Measurements from ENCODE around the gene GCNT2. TPM values are rescaled to one million over a fixed set of nuclear protein-coding genes. Genes with fewer than 3 reads are reported as not detected.
"Not testable (repeated sequence)": the region's sequence is repeated elsewhere in the genome, so short reads cannot be mapped to it uniquely, and the experiment has no call there.

GCNT2 gene
- total RNA-seq, 1 donor from 2014 or later: 6.5 TPM

DNA sequence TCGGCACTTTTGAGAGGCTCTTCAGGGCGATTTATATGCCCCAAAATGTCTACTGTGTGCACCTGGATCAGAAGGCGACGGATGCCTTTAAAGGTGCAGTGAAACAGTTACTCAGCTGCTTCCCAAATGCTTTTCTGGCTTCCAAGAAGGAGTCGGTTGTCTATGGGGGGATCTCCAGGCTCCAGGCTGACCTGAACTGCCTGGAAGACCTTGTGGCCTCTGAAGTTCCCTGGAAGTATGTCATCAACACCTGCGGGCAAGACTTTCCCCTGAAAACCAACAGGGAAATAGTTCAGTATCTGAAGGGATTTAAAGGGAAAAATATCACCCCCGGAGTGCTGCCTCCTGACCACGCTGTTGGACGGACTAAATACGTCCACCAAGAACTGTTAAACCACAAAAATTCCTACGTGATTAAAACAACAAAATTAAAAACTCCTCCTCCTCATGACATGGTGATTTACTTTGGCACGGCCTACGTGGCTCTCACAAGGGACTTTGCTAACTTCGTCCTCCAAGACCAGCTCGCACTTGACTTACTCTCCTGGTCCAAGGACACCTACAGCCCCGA lies 8.2 kb downstream of the GCNT2 start:
- Histone ChIP-seq H3K4me3 (ENCODE audit: low read depth, low read length) (peak overlapping the region; percentile 8), H3K27me3 (ENCODE audit: control insufficient read depth, insufficient read depth, low read length) (no peaks in the 10 kb centered on the region), H3K36me3 (ENCODE audit: control insufficient read depth, insufficient read depth, low read length) (no peaks in the 10 kb centered on the region)
- DNase-seq (ENCODE audit: low read depth): no peak
- TF ChIP-seq, protein P1, sequence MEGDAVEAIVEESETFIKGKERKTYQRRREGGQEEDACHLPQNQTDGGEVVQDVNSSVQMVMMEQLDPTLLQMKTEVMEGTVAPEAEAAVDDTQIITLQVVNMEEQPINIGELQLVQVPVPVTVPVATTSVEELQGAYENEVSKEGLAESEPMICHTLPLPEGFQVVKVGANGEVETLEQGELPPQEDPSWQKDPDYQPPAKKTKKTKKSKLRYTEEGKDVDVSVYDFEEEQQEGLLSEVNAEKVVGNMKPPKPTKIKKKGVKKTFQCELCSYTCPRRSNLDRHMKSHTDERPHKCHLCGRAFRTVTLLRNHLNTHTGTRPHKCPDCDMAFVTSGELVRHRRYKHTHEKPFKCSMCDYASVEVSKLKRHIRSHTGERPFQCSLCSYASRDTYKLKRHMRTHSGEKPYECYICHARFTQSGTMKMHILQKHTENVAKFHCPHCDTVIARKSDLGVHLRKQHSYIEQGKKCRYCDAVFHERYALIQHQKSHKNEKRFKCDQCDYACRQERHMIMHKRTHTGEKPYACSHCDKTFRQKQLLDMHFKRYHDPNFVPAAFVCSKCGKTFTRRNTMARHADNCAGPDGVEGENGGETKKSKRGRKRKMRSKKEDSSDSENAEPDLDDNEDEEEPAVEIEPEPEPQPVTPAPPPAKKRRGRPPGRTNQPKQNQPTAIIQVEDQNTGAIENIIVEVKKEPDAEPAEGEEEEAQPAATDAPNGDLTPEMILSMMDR (IDR thresholded peaks at IDR 0.05; ENCODE audit: insufficient read depth, low read length, poor library complexity, severe bottlenecking): no peak

DNA sequence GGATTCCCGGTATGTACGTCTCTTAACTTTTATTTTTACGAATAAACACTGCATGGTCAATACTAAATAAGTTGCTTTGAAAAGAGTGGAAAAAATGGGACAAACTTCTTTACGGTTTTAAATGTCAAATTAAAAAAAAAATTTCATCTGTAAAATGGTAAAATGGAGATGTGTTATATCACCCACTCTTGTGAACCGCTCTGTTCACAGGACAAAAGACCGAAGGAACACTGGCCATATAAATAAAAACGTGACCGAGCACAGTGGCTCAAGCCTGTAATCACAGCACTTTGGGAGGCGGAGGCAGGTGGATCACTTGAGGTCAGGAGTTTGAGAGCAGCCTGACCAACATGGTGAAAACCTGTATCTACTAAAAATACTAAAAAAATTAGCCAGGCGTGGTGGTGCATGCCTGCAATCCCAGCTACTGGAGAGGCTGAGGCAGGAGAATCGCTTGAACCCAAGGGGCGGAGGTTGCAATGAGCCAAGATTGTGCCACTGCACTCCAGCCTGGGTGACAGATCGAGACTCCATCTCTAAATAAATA lies 8.8 kb downstream of the GCNT2 start:
- peak overlapping the region; percentile 8 for H3K4me3 ChIP-seq (ENCODE audit: low read depth, low read length)
- DNase-seq (ENCODE audit: low read depth); H3K27me3 ChIP-seq (ENCODE audit: control insufficient read depth, insufficient read depth, low read length); H3K36me3 ChIP-seq (ENCODE audit: control insufficient read depth, insufficient read depth, low read length): not testable (repeated sequence)

DNA sequence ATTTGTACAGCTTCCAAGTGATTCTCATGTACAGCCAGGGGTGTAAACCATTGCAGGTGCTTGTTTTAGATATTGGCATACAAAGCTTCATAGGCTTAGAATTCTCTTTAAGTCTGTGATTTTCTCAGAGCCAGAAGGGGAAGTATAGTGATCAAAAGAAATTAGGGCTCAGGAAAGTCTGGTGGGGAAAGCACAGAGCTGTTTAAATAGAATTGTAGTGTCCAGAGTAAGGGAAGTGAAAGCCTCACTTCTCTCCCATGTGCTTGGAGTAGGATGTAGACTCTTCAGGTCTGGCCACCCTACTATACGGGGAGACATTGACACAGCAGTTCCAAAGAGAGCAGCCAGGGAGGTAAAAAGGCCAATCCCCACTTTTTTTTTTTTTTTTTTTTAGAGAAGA lies 10.4 kb downstream of the GCNT2 start:
- TF ChIP-seq, protein P1 (IDR thresholded peaks at IDR 0.05; ENCODE audit: insufficient read depth, low read length, poor library complexity, severe bottlenecking): no peak
- no peaks in the 10 kb centered on the region for H3K27me3 ChIP-seq (ENCODE audit: control insufficient read depth, insufficient read depth, low read length)
- H3K4me3 ChIP-seq (ENCODE audit: low read depth, low read length): no peak overlapping the region
- DNase-seq (ENCODE audit: low read depth): no peak
- no peaks in the 10 kb centered on the region for H3K36me3 ChIP-seq (ENCODE audit: control insufficient read depth, insufficient read depth, low read length)

DNA sequence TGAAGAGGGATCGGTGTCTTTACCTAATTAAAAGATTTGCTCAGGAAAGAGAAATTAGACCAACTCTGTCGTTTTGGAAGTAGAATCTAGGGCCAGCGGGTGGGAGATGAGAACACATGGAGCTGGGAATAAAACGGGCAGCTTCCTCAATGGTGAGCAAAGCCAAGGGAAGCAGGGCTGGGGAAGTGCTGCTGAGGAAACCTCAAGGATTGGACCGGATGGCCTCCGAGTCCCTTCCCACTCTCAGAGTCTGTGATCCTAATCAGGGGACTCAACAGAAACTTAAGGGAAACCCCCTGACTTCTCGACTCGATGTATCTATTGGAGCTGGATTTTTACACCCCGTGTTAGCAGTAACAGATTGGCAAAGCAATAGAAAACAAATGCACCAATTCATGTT lies 10.8 kb downstream of the GCNT2 start:
- no peak overlapping the region for H3K4me3 ChIP-seq (ENCODE audit: low read depth, low read length)
- TF ChIP-seq, protein P1 (IDR thresholded peaks at IDR 0.05; ENCODE audit: insufficient read depth, low read length, poor library complexity, severe bottlenecking): no peak
- no peak for DNase-seq (ENCODE audit: low read depth)

DNA sequence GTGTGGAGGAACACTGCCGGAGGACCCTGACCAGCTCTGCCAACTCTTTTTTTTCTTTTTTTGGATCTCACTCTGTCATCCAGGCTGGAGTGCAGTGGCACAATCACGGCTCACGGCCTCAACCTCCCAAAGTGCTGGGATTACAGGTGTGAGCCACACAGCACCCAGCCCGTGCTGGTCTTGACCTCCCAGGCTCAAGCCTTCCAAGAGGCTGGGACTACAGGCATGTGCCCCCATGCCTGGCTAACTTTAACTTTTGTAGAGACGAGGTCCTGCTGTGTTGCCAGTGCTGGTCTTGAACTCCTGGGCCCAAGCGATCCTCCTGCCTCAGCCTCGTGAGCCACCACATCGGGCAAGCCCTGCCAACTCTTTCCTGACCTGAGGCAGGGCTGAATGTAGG lies 11.2 kb downstream of the GCNT2 start:
- no peak for DNase-seq (ENCODE audit: low read depth)
- no peaks in the 10 kb centered on the region for H3K27me3 ChIP-seq (ENCODE audit: control insufficient read depth, insufficient read depth, low read length)
- H3K4me3 ChIP-seq (ENCODE audit: low read depth, low read length): no peak overlapping the region
- TF ChIP-seq, protein P1 (IDR thresholded peaks at IDR 0.05; ENCODE audit: insufficient read depth, low read length, poor library complexity, severe bottlenecking): no peak
- no peaks in the 10 kb centered on the region for H3K36me3 ChIP-seq (ENCODE audit: control insufficient read depth, insufficient read depth, low read length)

More for the DNA sequence above, 10.8 kb downstream of the GCNT2 start:
- Histone ChIP-seq H3K36me3 (ENCODE audit: control insufficient read depth, insufficient read depth, low read length) (no peaks in the 10 kb centered on the region), H3K27me3 (ENCODE audit: control insufficient read depth, insufficient read depth, low read length) (no peaks in the 10 kb centered on the region)

DNA sequence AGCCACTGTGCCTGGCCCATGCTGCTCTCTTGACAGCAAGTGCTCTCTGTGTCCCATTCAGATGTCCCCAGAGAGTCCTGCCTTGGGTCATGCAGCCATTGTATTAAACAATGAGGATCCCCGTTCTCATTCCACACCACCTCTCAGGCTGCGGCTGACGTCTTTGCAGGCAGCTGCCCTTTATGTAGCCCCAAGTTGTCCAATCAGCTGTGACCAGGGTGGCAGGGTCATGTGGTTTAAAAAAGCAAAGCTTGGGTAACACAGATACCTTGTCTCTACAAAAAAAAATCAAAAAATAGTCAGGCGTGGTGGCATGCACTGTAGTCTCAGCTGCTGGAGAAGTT lies 13.2 kb downstream of the GCNT2 start:
- no peaks in the 10 kb centered on the region for H3K27me3 ChIP-seq (ENCODE audit: control insufficient read depth, insufficient read depth, low read length)
- TF ChIP-seq, protein P1 (IDR thresholded peaks at IDR 0.05; ENCODE audit: insufficient read depth, low read length, poor library complexity, severe bottlenecking): no peak

More for the DNA sequence above, 13.2 kb downstream of the GCNT2 start:
- no peaks in the 10 kb centered on the region for H3K36me3 ChIP-seq (ENCODE audit: control insufficient read depth, insufficient read depth, low read length)
- H3K4me3 ChIP-seq (ENCODE audit: low read depth, low read length): no peak overlapping the region
- DNase-seq (ENCODE audit: low read depth): no peak

Measured in kidney epithelial cell (primary cell).